Mammary epithelial cell (primary cell): Measurements from ENCODE around the gene APBA2.

Experiments used
- EZH2 ChIP-seq: IDR thresholded peaks from 2 replicates; pipeline ENCODE4 v1.6.1; 2012; ENCODE audit warnings: low read length, inconsistent platforms, borderline replicate concordance
- TF ChIP-seq, protein P1 (sequence below), 2 donors: IDR thresholded peaks in 1 of 2; conservative IDR thresholded peaks in 1 of 2; 2 replicates each; pipeline ENCODE4 v1.5.1; 2011 to 2012; ENCODE audit warnings: inconsistent platforms in 2 of 2, low read length in 2 of 2, mild to moderate bottlenecking in 2 of 2, control low read depth in 1 of 2, low read depth in 1 of 2; ENCODE audit not compliant: insufficient read depth in 1 of 2; ENCODE audit errors: extremely low read depth in 1 of 2

DNA sequence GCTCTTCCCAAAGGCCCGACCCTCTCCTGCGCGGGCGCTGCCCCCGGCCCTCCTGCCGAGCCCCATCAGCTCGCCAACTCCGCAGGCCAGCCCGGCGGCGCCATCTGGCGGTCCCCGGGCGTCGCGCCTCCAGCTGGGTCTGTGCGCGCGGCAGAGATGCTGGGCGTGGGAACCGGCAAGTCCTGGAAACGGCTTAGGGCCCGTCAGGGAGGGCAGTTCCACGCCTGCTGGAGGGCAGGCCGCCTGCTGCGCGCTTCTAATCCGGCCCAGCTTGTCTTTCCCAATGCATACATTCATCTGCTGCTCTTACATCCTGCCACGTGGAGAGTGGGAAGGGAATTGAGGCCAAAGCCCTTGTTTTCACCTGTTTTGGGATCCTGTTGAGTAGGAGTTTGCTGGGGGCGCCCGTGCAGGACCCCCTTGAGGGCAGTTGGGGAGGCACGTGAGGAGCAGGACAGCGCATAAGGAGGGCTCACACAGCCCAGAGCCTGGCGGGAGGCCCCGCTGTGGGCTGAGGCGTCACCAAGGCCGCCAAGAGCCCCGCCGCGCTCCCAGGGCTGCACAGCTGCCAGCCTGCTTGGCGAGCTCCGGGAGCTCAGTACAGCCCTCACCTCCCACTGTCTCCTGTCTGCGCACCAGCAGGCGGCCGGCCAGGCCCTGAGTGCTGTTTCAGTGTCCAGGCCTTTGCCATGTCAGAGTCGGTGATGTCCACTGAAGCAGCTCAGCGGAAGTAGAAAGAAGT lies 218.2 kb downstream of the APBA2 start:
- TF ChIP-seq, protein P1, sequence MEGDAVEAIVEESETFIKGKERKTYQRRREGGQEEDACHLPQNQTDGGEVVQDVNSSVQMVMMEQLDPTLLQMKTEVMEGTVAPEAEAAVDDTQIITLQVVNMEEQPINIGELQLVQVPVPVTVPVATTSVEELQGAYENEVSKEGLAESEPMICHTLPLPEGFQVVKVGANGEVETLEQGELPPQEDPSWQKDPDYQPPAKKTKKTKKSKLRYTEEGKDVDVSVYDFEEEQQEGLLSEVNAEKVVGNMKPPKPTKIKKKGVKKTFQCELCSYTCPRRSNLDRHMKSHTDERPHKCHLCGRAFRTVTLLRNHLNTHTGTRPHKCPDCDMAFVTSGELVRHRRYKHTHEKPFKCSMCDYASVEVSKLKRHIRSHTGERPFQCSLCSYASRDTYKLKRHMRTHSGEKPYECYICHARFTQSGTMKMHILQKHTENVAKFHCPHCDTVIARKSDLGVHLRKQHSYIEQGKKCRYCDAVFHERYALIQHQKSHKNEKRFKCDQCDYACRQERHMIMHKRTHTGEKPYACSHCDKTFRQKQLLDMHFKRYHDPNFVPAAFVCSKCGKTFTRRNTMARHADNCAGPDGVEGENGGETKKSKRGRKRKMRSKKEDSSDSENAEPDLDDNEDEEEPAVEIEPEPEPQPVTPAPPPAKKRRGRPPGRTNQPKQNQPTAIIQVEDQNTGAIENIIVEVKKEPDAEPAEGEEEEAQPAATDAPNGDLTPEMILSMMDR (conservative IDR thresholded peaks at IDR 0.05 in 1 of 2, IDR thresholded peaks at IDR 0.05 in 1 of 2; ENCODE audit: extremely low read depth in 1 of 2, insufficient read depth in 1 of 2, low read depth in 1 of 2, low read length in 2 of 2): peak; percentile 25 to 64
- no peak for TF ChIP-seq EZH2
